K562 (cell line): ENCODE measurements around the gene ISYNA1. TPM values are rescaled to one million over a fixed set of nuclear protein-coding genes. Genes with fewer than 3 reads are reported as not detected.
A peak's percentile ranks its signal among the peaks of the same experiment; 100 is the strongest.

Experiments used
- ATF1 ChIP-seq, 2 experiments: fragments of 450-650 bp in 1 of 2; IDR thresholded peaks; 2 replicates each; pipeline ENCODE4 v1.6.1; 2016; ENCODE audit warnings: missing compliant biosample characterization in 1 of 2, missing genetic modification characterization in 1 of 2
- ATF3 ChIP-seq, 2 experiments: fragments of 450-650 bp in 1 of 2; sonication (generic) in 1 of 2; formaldehyde crosslinking in 1 of 2; IDR thresholded peaks in 1 of 2; conservative IDR thresholded peaks in 1 of 2; 2 replicates each; pipeline versions ENCODE4 v1.6.1 to v1.8.1; 2016 to 2023; ENCODE audit warnings: mild to moderate bottlenecking in 2 of 2, moderate library complexity in 2 of 2, inconsistent platforms in 1 of 2, missing genetic modification reagents in 1 of 2
- CBX2 ChIP-seq: fragments of 200-600 bp; sonication (generic); IDR thresholded peaks from one replicate; pipeline ENCODE4 v1.6.1; 2012; ENCODE audit warnings: mild to moderate bottlenecking, low read length, inconsistent platforms; ENCODE audit not compliant: insufficient read depth, poor library complexity, severe bottlenecking
- ELF2 ChIP-seq: fragments of 250-450 bp; sonication (Bioruptor Pico); IDR thresholded peaks from 2 replicates; pipeline ENCODE4 v1.5.0; 2021; ENCODE audit warnings: mild to moderate bottlenecking
- GTF2F1 ChIP-seq: IDR thresholded peaks from 2 replicates; pipeline ENCODE4 v1.6.1; 2011; ENCODE audit warnings: low read depth, low read length, improper control_type of control experiment
- HMGN3 ChIP-seq: IDR thresholded peaks from 2 replicates; pipeline ENCODE4 v1.6.1; 2011; ENCODE audit warnings: borderline replicate concordance, low read depth, mild to moderate bottlenecking, mixed read lengths, low read length; ENCODE audit not compliant: insufficient read length; ENCODE audit errors: extremely low read depth
- IRF2 ChIP-seq: sonication (generic); formaldehyde crosslinking; IDR thresholded peaks from 2 replicates; pipeline ENCODE4 v1.8.1; 2022; ENCODE audit warnings: mild to moderate bottlenecking, missing genetic modification reagents
- KLF13 ChIP-seq: fragments of 450-650 bp; IDR thresholded peaks from 2 replicates; pipeline ENCODE4 v1.6.1; 2016; ENCODE audit warnings: missing genetic modification characterization, low read depth, mild to moderate bottlenecking, missing compliant biosample characterization, moderate library complexity, borderline replicate concordance
- MAFG ChIP-seq: fragments of 450-650 bp; conservative IDR thresholded peaks from 2 replicates; pipeline ENCODE4 v1.6.1; 2016; ENCODE audit warnings: missing genetic modification characterization, missing compliant biosample characterization
- MNT ChIP-seq, 2 experiments: fragments of 450-650 bp; conservative IDR thresholded peaks; 2 replicates each; pipeline ENCODE4 v1.6.1; 2017; ENCODE audit warnings: mild to moderate bottlenecking in 2 of 2, moderate library complexity in 2 of 2
- NELFE ChIP-seq: IDR thresholded peaks from 2 replicates; pipeline ENCODE4 v1.6.1; 2011; ENCODE audit warnings: mild to moderate bottlenecking; ENCODE audit not compliant: insufficient read depth, insufficient read length
- NRF1 ChIP-seq, 2 experiments: fragments of 450-650 bp; IDR thresholded peaks in 1 of 2; conservative IDR thresholded peaks in 1 of 2; 2 replicates each; pipeline ENCODE4 v1.6.1; 2014; ENCODE audit warnings: mild to moderate bottlenecking in 2 of 2
- OTX1 ChIP-seq: fragments of 450-650 bp; formaldehyde crosslinking; IDR thresholded peaks from 2 replicates; pipeline ENCODE4 v1.4.0; 2022; ENCODE audit warnings: mild to moderate bottlenecking
- POLR3G ChIP-seq: IDR thresholded peaks from 2 replicates; pipeline ENCODE4 v1.6.1; 2011; ENCODE audit not compliant: insufficient read length, insufficient replicate concordance; ENCODE audit errors: extremely low read depth
- SREBF1 ChIP-seq: fragments of 150-350 bp; IDR thresholded peaks from 2 replicates; pipeline ENCODE4 v1.6.1; 2014; ENCODE audit warnings: antibody characterized with exemption, low read depth, low read length, borderline replicate concordance
- SREBF2 ChIP-seq: sonication (generic); formaldehyde crosslinking; IDR thresholded peaks from 2 replicates; pipeline ENCODE4 v1.4.0; 2020; ENCODE audit warnings: mild to moderate bottlenecking, missing genetic modification reagents
- TAL1 ChIP-seq: fragments of 450-650 bp; IDR thresholded peaks from 2 replicates; pipeline ENCODE4 v1.6.1; 2016; ENCODE audit warnings: mild to moderate bottlenecking
- ZBTB12 ChIP-seq: fragments of 250-450 bp; sonication (Bioruptor Pico); IDR thresholded peaks from 2 replicates; pipeline ENCODE4 v1.4.0; 2020
- ZNF12 ChIP-seq: sonication (generic); formaldehyde crosslinking; IDR thresholded peaks from 2 replicates; pipeline ENCODE4 v1.4.0; 2020; ENCODE audit warnings: mild to moderate bottlenecking, missing genetic modification reagents
- ZNF431 ChIP-seq: sonication (generic); formaldehyde crosslinking; IDR thresholded peaks from 2 replicates; pipeline ENCODE4 v1.8.0; 2022; ENCODE audit warnings: mild to moderate bottlenecking, missing genetic modification reagents
- ZNF830 ChIP-seq: fragments of 250-450 bp; sonication (Bioruptor Pico); IDR thresholded peaks from 2 replicates; pipeline ENCODE4 v1.5.0; 2021; ENCODE audit warnings: mild to moderate bottlenecking
- ZSCAN32 ChIP-seq: fragments of 450-650 bp; formaldehyde crosslinking; IDR thresholded peaks from 2 replicates; pipeline ENCODE4 v1.4.0; 2020; ENCODE audit warnings: mild to moderate bottlenecking, moderate library complexity
- polyA plus RNA-seq, 8 experiments: library from polyadenylated mRNA; depleted of rRNA in 4 of 8; stranded (reverse) in 5 of 8; unstranded in 3 of 8; fragments of >200 nt; fragmentation: Nextera tagmentation in 2 of 8; fragmentation: Illumina TruSeq in 1 of 8; extraction: Ambion mirVana in 2 of 8; extraction: Trizol in 1 of 8; gene quantifications; 2 replicates each; pipeline versions ENCODE4 v1.2.1 to v1.2.3, GENCODE V29; 2011 to 2014; ENCODE audit warnings: inconsistent platforms in 1 of 8, missing spikeins in 1 of 8
- total RNA-seq, 7 experiments: library from RNA; depleted of rRNA in 6 of 7; stranded (reverse); fragments of >200 nt in 6 of 7; fragmentation: Illumina TruSeq in 2 of 7; extraction: Trizol in 2 of 7; gene quantifications; 2 replicates each; pipeline versions ENCODE4 v1.2.1 to v1.2.3, GENCODE V29; 2011 to 2021; ENCODE audit warnings: low replicate concordance in 1 of 7

Gene ISYNA1
- total and polyA plus RNA-seq, 9 of the 15 experiments (the other 6 are each of a cell fraction or from before 2014, with no cell fraction given), result 21.8 to 460 (median 93.2) TPM

- TF ChIP-seq ATF3 (IDR thresholded peaks at IDR 0.05), result no peak
- peak; percentile 30; the same call in 1 of the 2 replicates for TF ChIP-seq ATF3 (CRISPR knock-in tag; conservative IDR thresholded peaks at IDR 0.05)
- TF ChIP-seq POLR3G, result no peak
- peak; percentile 86; the same call in 1 of the 2 replicates for TF ChIP-seq ZNF431 (CRISPR knock-in tag)
- TF ChIP-seq ELF2 (CRISPR knock-in tag), result no peak; the same call in 1 of the 2 replicates
- TF ChIP-seq ZSCAN32 (CRISPR knock-in tag), result no peak
- TF ChIP-seq ZBTB12 (CRISPR knock-in tag), result 0 out of 2 replicates have a peak, but pooled peaks have one; percentile 37
- TF ChIP-seq IRF2 (CRISPR knock-in tag), result no peak
- 0 out of 2 replicates have a peak, but pooled peaks have one; percentile 6 for TF ChIP-seq OTX1 (CRISPR knock-in tag)
- TF ChIP-seq GTF2F1, result 0 out of 2 replicates have a peak, but pooled peaks have one; percentile 67
- TF ChIP-seq ZNF12 (CRISPR knock-in tag), result peak; percentile 84; the same call in 1 of the 2 replicates
- peak; percentile 37 for TF ChIP-seq ATF1 (CRISPR knock-in tag; IDR thresholded peaks at IDR 0.05)
- TF ChIP-seq ATF1 (tag; IDR thresholded peaks at IDR 0.05), result peak; percentile 81
- TF ChIP-seq CBX2, result no peak
- TF ChIP-seq KLF13 (tag), result 0 out of 2 replicates have a peak, but pooled peaks have one; percentile 8
- TF ChIP-seq ZNF830 (CRISPR knock-in tag), result no peak
- TF ChIP-seq SREBF2 (CRISPR knock-in tag), result no peak
- no peak for TF ChIP-seq TAL1
- TF ChIP-seq MNT (conservative IDR thresholded peaks at IDR 0.05), result peak; percentile 81 to 89
- no peak for TF ChIP-seq MAFG (tag)
- TF ChIP-seq NELFE, result no peak
- peak; percentile 98 for TF ChIP-seq HMGN3
- peak; percentile 81 to 86 for TF ChIP-seq NRF1 (conservative IDR thresholded peaks at IDR 0.05 in 1 of 2, IDR thresholded peaks at IDR 0.05 in 1 of 2)
- TF ChIP-seq SREBF1, result no peak
These were observed 49.6 kb downstream of the ISYNA1 start (continued) for GRCh38 chr19:18388100-18388959.
